DMS 273 (cell line): ENCODE data around the gene SPATA31A3.
"Not testable (repeated sequence)": the region's sequence is repeated elsewhere in the genome, so short reads cannot be mapped to it uniquely, and the experiment has no call there.

Experiments used
- DNase-seq: peaks from one replicate; lab custom pipeline; 2025; ENCODE audit not compliant: unreplicated experiment; lab: John Stamatoyannopoulos, UW

The SPATA31A3 gene

DNA sequence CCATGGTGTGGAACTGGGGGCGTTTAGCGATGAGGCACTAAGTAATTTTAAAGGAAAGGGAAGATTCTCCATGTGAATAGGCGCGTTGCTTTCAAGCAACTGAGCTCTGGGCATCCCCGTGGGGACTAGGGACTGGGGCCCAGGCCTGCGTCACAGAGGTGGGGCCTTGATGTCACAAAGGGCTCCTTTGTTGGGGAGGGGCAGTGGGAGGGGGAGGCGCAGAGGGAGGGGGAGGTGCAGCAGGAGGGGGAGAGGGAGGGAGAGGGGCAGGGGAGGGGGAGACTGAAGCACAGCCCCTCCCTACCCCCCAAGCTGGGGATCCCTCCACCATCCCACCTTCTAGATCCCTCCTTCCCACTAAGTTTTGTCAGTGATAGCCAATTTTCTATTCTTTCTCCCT is at the start of gene SPATA31A3:
SPATA31A3 (minus strand) TSS at position 101 of the 400 bp plus-strand sequence; CDS start at position 72, 29 bp downstream.
- DNase-seq = not testable (repeated sequence)

DNA sequence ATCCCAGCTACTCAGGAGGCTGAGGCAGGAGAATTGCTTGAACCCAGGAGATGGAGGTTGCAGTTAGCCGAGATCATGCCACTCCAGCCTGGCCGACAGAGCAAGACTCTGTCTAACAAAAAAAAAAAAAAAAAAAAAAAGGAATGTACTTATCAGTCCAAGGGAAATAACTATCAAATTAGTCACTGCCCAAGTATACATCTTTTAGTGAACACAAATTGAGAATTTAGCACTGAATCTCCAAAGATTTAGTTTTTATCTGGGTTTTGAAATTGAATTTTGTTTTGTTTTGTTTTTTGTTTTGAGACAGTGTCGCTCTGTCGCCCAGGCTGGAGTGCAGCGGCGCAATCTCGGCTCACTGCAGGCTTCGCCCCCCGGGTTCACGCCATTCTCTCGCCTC is 39.8 kb downstream of the SPATA31A3 start:
- DNase-seq = not testable (repeated sequence)

DNA sequence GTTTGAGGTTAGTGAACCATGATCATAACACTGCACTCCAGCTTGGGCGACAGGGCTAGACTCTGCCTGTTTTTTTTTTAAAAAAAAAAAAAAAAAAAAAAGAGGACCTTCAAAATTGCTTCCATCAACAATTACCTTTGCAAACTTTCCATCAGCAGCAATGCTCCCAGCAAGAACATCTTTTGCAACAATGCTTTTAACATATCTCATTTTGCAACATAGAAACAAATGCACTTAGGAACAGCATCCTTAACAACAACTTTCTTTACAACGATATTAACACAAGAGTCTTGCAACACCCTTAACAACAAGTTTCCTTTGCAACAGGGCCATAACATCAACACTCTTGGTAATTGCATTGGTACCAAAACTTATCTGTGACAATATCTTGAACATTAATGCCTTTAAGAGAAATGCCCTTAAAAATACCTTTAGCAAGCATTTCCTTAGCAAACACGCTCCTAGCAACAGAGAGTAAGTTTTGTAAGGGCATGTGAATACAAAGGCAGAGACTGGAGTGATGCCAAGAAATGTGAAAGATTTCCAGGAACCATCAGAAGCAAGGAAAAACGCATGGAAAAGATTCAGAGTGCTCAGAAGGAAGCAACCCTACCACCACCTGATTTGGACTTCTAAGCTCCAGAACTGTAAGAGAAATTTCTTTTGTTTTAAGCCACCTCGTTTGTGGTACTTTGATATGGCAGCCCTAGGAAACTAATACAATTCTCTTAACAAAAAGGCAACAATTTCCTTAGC is 49.8 kb downstream of the SPATA31A3 start:
- not testable (repeated sequence) for DNase-seq

DNA sequence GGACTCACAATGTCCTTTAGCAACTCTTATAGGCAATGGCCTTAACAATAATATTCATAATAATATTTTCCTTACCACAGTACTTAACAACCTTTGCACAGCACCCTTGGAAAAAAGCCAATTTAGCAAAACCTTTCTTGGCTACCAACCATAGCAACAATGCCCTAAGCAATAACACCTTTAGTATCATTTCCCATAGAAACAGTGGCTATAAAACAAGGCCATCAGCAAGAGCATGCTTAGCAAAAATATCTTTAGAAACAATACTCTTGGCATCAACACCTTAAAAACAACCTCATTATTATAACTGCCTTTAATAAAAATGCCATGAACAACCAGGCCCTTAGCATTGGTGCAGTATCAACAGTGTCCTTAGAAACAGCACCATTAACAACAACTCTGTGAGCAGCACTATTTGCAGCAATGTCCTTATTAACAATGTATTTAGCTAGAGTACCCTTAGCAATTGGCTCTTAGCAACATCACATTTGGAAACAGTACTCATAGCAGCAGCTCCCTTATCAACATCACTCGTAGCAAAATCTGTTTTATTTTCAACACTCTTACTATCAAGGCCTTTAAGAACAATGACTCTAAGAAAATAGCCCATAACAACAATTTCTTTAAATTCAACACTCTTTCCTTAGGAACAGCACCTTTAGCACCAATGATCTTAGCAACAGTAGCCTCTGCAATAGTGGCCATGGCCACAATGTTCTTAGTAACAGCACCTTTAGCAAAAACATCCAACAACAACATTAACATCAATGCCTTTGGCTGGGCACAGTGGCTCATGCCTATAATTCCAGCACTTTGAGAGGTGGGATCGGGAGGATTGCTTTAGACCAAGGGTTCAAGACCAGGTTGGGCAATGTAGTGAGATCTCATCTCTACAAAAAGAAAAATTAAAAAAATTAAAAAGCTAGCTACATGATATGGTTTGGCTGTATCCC is 52.2 kb downstream of the SPATA31A3 start:
- not testable (repeated sequence) for DNase-seq

DNA sequence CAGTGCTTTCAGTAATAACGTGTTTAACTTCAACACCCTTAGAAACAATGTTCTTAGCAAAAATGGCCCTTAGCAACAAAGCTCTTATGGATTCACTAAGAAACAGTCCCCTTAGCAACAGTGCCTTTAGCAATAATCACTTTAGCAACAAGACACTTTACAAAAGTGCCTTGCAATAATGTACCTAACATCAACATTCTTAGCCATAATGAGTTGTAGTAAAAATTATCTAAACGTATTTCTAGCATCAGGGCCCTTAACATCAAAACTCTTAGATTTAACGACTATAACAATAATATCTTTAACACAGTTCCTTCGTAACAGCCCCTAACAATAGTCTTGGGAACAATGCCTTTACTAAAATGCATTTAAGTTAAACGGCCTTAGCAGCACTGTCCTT is 54.0 kb downstream of the SPATA31A3 start:
- not testable (repeated sequence) for DNase-seq

DNA sequence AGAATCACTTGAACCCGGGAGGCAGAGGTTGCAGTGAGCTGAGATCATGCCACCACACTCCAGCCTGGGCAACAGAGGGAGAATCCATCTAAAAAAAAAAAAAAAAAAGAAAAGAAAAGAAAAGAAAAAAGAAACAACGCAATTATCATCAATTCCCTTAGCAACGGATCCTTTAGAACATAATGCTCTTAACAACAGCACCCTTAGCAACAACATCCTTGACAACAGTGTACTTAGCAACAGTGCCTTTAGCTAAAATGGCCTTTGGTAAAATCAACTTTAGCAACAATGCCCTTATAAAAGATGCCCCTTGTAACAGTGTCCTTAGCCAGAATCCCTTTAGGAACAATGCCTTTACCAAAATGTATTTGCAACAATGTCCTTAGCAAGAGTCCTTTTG is 54.7 kb downstream of the SPATA31A3 start:
- not testable (repeated sequence) for DNase-seq
